CD4-positive, alpha-beta T cell treated with Interferon alpha-2 for 1 hour (primary cell): ENCODE measurements around the gene CCDC97.

Source experiments
- DNase-seq, 2 donors: peaks; one replicate each; pipeline ENCODE4 v3.0.0-alpha.2; 2020 to 2022

CCDC97 gene

DNA sequence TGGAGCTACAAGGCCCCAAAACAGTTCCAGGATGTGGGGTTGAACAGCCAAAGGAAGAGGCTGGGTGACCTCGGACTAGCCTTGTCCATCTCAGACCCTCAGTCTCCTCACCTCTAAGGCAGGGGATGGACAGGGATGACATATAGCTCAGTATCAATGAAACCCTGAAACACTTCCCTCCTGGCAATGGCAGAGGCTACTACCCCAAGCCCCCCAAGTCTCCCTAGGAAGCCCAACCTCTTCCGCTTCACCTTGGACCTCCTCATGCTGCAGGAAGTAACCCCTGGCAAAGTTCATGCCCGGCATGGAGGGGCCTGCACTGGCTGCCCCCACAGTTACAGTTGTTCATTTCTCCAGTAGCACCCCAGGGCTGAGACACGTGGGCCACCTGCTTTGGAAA, 10.6 kb downstream of the CCDC97 start:
- DNase-seq: no peak

DNA sequence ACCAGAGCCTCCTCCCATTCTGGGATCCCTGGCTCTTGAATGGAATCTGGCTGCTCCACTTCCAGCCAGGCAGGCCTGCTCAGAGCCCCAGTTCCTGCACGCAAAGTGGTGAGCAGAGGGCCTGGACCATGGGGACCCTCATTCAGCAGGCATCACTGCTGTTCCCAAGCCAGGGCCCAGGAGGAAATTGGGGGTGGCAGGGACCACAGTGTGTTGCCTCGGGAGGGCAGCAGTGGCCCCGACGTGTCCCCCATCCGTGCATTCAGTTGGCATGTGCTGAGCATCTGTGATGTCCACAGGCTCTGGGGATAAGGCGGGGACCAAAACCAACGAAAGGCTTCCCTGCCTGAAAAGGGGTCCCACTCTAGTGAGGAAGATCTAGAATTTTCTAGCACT, 11.2 kb downstream of the CCDC97 start:
- no peak for DNase-seq

GRCh38 chr19:41321600-41322270, 11.8 kb downstream of the CCDC97 start:
- DNase-seq: peak in 1 of 2 donors; percentile 40

DNA sequence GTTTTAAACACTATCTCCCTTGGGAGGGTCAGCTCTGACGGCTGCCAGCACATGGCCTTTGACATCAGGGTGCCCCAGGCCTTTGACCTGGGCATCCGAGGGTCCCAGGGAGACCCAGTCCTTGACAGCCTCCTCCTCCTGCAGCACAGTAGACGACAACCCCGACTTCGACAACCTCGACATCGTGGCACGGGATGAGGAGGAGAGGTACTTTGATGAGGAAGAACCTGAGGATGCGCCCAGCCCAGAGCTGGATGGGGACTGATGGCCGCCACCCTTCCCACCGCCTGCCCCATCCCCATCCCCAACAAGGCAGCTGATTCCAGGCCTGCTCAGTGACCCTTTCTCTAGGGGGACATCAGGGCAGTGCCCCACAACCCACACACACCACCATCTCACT, 12.5 kb downstream of the CCDC97 start:
- no peak for DNase-seq

- no peak for DNase-seq
Observed at GRCh38 chr19:41323023-41323422, 13.1 kb downstream of the CCDC97 start.

DNA sequence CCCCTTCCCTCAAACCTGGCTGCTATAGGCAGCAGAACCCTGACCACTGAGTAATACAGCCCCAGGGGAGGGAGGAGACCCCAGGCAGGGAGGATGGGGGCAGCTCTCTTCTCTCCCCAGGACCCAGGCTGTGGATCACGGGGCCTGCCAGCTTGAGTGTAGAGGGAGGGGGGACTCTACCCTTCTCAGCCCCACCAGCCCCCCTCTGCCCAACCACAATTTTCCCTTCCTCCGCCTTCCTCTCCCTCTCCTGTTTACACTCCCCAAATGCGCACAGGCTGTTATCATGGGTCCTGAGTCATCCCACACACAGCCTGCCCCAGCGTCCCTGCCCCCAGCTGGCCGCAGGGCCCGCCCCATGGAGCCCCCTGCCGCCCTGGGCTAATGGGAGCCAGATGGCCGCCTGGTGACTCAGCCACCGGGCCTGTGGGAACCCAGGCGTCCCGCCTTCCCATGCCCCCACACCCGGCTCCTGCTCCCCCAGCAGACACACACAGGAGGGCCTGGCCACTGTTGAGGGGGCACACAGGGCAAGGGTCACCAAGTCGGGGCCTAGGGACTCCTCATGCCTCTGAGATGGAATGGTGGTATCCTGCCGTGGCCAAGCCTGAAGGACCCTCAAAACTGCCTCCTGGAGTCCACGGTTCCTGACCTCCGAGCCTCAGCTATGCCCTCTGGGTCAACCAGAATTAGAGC, 13.6 kb downstream of the CCDC97 start:
- peak in 1 of 2 donors; percentile 30 for DNase-seq

- no peak for DNase-seq
Observed at GRCh38 chr19:41324231-41324702, 14.3 kb downstream of the CCDC97 start.

- DNase-seq: peak in 1 of 2 donors; percentile 24
Observed at GRCh38 chr19:41324921-41325639, 15.1 kb downstream of the CCDC97 start.

- DNase-seq: no peak
Observed at GRCh38 chr19:41325640-41325946, 15.6 kb downstream of the CCDC97 start.

GRCh38 chr19:41325947-41326706, 16.2 kb downstream of the CCDC97 start:
- peak; percentile 36 to 46 for DNase-seq

DNA sequence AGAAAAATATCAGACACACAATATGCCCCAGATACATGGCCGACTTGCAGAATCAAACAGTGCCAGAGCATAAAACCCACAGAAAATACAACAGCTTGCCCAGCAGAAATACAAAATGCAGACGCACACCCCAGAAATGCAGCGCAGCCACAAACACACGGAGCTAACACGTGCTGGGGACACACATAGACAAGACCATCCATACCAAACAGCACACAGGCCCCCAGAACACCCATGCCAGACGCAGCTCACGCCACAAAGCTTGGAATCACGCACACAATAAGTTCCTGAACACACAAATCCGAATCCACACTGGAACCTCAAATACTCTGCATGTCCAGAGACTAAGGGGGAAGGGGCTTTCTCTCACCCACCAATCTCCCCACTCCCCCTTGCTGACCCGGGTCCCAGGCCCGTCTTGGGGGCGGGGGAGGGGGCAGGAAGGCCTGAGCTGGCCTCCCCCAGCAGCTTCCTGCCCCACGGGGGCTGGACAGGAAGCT, 17.2 kb downstream of the CCDC97 start:
- DNase-seq: peak in 1 of 2 donors; percentile 48

DNA sequence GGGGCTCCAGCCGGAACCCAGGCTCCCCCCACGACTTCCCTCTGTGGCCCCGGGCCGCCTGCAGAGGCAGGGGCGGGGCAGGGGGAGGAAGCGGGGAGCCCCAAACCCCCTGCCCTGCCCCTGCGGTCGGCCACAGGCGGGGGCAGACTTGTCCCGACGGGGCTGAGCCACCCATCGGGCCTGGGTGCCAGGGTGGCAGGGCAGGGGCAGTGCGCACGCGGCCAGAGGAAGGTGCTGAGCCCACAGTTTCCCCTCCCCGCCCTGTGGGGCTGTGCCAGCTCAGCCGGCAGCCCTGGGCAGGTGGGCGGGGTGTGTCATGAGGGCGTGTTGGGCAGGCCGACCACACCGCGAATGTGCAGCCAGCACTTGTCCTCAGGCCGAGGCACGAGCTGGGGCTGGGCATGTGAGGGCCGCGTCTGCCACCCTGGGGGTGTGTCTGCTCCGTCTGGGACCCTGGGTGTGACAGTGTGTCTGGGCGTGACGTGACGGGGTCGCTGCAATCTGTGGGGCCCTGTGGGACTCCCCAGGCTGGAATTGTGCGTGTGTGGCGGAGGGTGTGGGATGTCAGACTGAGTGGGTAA, 17.7 kb downstream of the CCDC97 start:
- DNase-seq: peak; percentile 84 to 89

DNA sequence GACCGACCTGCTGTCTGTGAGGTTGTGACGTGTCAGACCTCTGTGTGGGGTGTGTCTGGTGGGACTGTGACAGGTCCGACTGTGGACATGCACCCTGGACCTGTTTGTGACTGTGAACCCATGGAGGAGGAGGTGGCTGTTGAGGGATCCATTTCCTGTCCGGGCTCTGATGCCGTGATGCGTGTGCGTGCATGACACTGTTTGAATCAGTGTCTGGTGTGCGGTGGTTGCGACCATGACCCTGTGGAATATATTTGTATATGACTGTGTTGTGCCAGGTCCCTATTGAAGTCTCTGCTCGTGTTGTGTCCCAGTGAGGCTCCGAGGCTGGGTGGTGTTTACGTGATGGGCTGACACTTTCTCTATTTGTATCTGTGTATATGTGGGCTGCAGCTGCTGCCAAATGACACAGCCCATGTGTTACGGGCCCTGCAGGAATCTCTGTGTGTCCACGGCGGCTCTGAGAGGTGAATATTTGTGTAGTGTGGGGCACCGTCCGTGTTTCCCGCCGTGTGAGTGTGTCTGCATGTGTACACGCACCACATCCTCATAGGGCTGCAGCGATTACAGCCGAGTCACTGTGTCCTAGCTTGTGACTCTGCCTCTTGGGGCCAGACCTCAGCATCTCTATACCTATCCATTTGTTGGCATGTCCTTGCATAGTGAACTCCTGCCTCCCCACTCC, 18.3 kb downstream of the CCDC97 start:
- DNase-seq: peak in 1 of 2 donors; percentile 41

GRCh38 chr19:41328842-41329225, 18.9 kb downstream of the CCDC97 start:
- peak in 1 of 2 donors; percentile 47 for DNase-seq

GRCh38 chr19:41330481-41330880, 20.5 kb downstream of the CCDC97 start:
- peak in 1 of 2 donors; percentile 40 for DNase-seq

DNA sequence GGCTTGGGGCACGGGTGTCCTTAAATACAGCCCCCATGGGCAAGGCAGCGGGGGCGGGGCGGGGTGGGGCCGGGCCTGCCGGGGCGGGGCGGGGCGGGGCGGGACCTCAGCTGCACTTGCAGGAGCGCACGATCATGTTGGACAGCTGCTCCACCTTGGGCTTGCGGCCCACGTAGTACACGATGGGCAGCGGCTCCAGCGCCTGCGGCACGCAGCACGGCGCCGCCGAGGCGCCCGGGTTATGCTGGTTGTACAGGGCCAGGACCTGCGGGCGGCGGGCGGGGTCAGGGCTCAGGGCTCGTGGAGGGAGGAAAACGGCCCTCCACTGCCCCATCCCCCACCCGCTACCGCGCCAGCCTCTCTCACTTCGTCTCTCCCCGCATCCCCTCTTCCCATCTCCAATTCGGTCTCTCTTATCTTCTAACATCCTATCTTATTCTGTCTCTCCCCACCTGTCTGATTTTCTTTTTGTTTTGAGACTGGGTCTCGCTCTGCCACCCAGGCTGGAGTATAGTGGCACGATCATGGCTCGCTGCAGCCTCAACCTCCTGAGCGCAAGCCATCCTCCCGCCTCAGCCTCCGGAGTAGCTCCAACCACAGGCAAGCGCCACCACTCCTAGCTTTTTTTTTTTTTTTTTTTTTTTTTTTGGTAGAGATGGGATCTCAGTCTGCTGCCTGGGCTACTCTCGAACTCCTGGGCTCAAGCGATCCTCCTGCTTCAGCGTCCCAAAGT, 21.1 kb downstream of the CCDC97 start:
- no peak for DNase-seq

DNA sequence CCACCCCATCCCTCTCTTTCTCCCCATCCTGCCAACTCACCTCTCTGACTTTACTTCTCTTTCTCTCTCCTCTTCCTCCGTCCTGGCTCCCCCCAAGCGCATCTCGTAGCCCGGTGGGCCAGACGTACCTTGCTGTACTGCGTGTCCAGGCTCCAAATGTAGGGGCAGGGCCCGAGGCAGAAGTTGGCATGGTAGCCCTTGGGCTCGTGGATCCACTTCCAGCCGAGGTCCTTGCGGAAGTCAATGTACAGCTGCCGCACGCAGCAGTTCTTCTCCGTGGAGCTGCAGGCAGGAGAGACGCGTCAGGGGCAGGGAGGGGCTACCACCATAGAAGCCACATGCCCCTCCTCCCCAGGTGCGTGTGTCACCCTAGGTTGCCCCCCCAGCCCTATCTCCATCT, 22.0 kb downstream of the CCDC97 start:
- DNase-seq: no peak

DNA sequence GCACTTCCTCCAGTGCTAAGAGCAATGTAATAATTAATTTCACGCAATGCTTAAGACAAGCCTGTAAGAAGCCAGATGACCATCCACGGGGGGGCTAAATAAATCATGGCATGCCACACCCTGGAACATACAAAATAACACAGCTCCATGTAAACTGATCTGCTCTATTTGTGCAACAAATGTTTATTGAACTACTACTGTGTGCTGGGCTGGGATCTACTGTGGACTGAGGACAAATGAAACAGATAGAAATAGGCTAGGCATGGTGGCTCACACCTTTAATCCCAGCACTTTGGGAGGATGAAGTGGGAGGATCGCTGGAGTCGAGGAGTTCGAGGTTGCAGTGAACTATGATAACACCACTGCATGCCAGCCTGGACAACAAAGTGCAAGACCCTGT, 22.5 kb downstream of the CCDC97 start:
- no peak for DNase-seq

GRCh38 chr19:41334793-41335192, 24.8 kb downstream of the CCDC97 start:
- DNase-seq: peak in 1 of 2 donors; percentile 20

DNA sequence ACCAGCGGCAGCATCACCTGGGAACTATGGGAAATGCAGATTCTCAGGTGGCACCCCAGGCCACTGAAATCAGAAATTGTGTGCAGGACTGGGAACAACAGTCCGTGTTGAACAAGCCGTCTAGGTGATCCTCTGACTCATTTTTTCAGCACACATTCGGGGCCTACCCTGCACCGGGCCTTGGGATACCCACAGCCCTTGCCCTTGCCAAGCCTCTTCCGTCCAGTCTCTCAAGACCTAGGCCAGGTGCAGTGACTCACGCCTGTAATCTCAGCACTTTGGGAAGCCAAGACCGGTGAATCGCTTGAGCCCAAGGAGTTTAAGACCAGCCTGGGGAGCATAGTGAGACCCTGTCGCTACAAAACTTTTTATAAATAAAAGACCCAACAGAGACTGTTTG, 25.5 kb downstream of the CCDC97 start:
- DNase-seq: no peak

- DNase-seq: no peak
Observed at GRCh38 chr19:41339936-41340335, 30.0 kb downstream of the CCDC97 start.
